COLO668 (cell line): Measurements from ENCODE around the gene SURF2.

Experiments used
- DNase-seq: peaks from one replicate; lab custom pipeline; 2025; ENCODE audit not compliant: unreplicated experiment; lab: John Stamatoyannopoulos, UW

Gene SURF2

GRCh38 chr9:133335924-133336811 lies 20.2 kb upstream of the SURF2 start, which contains the start of gene SURF6:
Gene SURF6 (minus strand): TSS chr9:133336188. CDS start chr9:133336132, 56 bp downstream.
- peak; percentile 97 for DNase-seq

- DNase-seq, result no peak
These were observed 16.7 kb upstream of the SURF2 start for GRCh38 chr9:133339641-133340040.

- no peak for DNase-seq
These were observed 16.1 kb upstream of the SURF2 start for GRCh38 chr9:133340256-133340655.

- no peak for DNase-seq
These were observed 15.4 kb upstream of the SURF2 start for GRCh38 chr9:133340916-133341315.

GRCh38 chr9:133341369-133342068 lies 14.8 kb upstream of the SURF2 start:
- no peak for DNase-seq

GRCh38 chr9:133342069-133342406 lies 14.3 kb upstream of the SURF2 start:
- peak; percentile 4 for DNase-seq

- peak; percentile 10 for DNase-seq
These were observed 13.8 kb upstream of the SURF2 start for GRCh38 chr9:133342570-133342969.

GRCh38 chr9:133344071-133344470 lies 12.3 kb upstream of the SURF2 start:
- no peak for DNase-seq

GRCh38 chr9:133344979-133345378 lies 11.4 kb upstream of the SURF2 start:
- DNase-seq, result no peak

GRCh38 chr9:133345596-133345995 lies 10.8 kb upstream of the SURF2 start:
- no peak for DNase-seq

- DNase-seq, result no peak
These were observed 10.1 kb upstream of the SURF2 start for GRCh38 chr9:133346021-133346785.

GRCh38 chr9:133347515-133347984 lies 8.8 kb upstream of the SURF2 start:
- peak; percentile 58 for DNase-seq

GRCh38 chr9:133347985-133348717 lies 8.2 kb upstream of the SURF2 start, which contains the start of the genes MED22 and RPL7A:
Gene MED22 (minus strand): TSS chr9:133348131. CDS start chr9:133346662, 1,469 bp downstream.
Gene RPL7A (plus strand): TSS chr9:133348218. CDS start chr9:133348244, 26 bp downstream.
- peak; percentile 93 for DNase-seq

GRCh38 chr9:133348718-133349573 lies 7.4 kb upstream of the SURF2 start:
- DNase-seq, result no peak

GRCh38 chr9:133349965-133350616 lies 6.3 kb upstream of the SURF2 start:
- DNase-seq, result no peak

GRCh38 chr9:133351526-133351907 lies 4.8 kb upstream of the SURF2 start:
- DNase-seq, result no peak

GRCh38 chr9:133351908-133352634 lies 4.3 kb upstream of the SURF2 start:
- peak; percentile 44 for DNase-seq

- no peak for DNase-seq
These were observed 3.6 kb upstream of the SURF2 start for GRCh38 chr9:133352635-133353340.
